Measurements from ENCODE around the gene ATF6B. TPM values are rescaled to one million over a fixed set of nuclear protein-coding genes. Genes with fewer than 3 reads are reported as not detected.

The ATF6B gene
- total RNA-seq, 1 donor from 2014 or later: 80.1 TPM

DNA sequence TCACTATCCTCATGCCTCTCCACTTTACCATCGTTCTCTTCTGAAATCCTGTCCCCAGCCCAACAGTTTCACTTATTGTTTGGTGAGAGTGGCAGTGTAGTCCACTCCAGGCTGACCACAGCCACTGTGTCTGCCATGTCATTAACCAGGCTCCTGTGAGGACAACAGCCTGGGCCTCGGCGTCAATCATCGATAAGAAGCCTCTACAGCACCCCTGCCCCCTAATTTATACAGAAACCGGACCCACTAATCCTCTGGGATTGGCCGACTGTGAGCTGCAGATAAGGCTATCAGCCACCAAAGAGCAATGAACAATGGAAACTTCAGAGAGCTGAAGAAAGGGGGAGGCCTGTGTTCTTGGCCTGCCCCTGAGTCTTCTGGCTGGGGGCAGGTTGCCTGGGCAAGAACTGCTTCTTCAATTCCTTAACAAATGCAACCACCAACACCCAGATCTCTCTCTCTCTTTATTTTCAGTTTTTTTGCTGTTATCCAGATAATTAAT is 39.8 kb upstream of the ATF6B start:
- intact Hi-C loops (cut with micrococcal nuclease): no loop called here
- no peak for DNase-seq (ENCODE audit: low spot score)
- H3K27me3 Mint-ChIP-seq (ENCODE audit: insufficient read depth): no peaks in the 10 kb centered on the region
- no peak overlapping the region for H3K27ac Mint-ChIP-seq
- H3K4me1 Mint-ChIP-seq (ENCODE audit: low read depth): peaks cover 5% of the 10 kb centered on the region
- H3K4me3 Mint-ChIP-seq: no peak overlapping the region
- H3K9me3 Mint-ChIP-seq: no peaks in the 10 kb centered on the region
- H3K36me3 Mint-ChIP-seq (ENCODE audit: low read depth): peaks cover 17% of the 10 kb centered on the region

GRCh38 chr6:32167154-32167760 is 39.2 kb upstream of the ATF6B start:
- intact Hi-C loops (cut with micrococcal nuclease): no loop called here
- Mint-ChIP-seq H3K4me3 (no peak overlapping the region), H3K27me3 (ENCODE audit: insufficient read depth) (no peaks in the 10 kb centered on the region), H3K4me1 (ENCODE audit: low read depth) (no peaks in the 10 kb centered on the region), H3K27ac (no peak overlapping the region), H3K9me3 (no peaks in the 10 kb centered on the region), H3K36me3 (ENCODE audit: low read depth) (peaks cover 17% of the 10 kb centered on the region)
- no peak for DNase-seq (ENCODE audit: low spot score)

- H3K36me3 Mint-ChIP-seq (ENCODE audit: low read depth): peaks cover 17% of the 10 kb centered on the region
- H3K27ac Mint-ChIP-seq: no peak overlapping the region
- intact Hi-C loops (cut with micrococcal nuclease): no loop called here
- H3K27me3 Mint-ChIP-seq (ENCODE audit: insufficient read depth): no peaks in the 10 kb centered on the region
- no peaks in the 10 kb centered on the region for H3K4me1 Mint-ChIP-seq (ENCODE audit: low read depth)
- H3K9me3 Mint-ChIP-seq: no peaks in the 10 kb centered on the region
- no peak for DNase-seq (ENCODE audit: low spot score)
- no peak overlapping the region for H3K4me3 Mint-ChIP-seq
Observed at GRCh38 chr6:32166411-32167061, 38.5 kb upstream of the ATF6B start.

DNA sequence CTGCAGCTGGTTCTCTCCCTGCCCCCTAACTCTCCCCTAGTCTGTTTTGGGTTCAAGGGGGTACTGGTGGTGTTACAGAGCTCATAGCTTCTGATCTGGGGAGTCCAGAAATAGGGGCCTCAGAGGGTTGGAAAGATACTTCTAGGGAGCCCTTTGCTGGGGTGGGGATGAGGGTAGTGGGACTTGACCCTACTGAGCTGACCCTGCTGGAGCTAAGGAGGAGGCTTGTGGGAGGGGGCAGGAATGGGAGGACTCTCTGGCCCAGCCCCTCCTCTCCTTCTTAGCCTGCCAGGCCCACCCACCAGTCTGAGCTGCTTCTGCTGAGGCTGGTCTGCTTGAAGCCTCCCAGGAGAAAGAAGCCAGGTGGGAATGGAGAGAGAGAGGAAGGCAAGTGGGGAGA is 36.2 kb upstream of the ATF6B start, which contains the start of gene EGFL8:
EGFL8 (plus strand) TSS at position 301 of the 400 bp plus-strand sequence. CDS start 1,571 bp downstream, outside the sequence.
- H3K36me3 Mint-ChIP-seq (ENCODE audit: low read depth): peaks cover 7% of the 10 kb centered on the region
- peak within 1 kb of the TSS; percentile 10 for H3K27ac Mint-ChIP-seq
- no peak within 1 kb of the TSS for H3K4me3 Mint-ChIP-seq
- DNase-seq (ENCODE audit: low spot score): no peak
- intact Hi-C loops (cut with micrococcal nuclease): no loop called here
- no peaks in the 10 kb centered on the region for H3K4me1 Mint-ChIP-seq (ENCODE audit: low read depth)
- H3K9me3 Mint-ChIP-seq: no peaks in the 10 kb centered on the region
- H3K27me3 Mint-ChIP-seq (ENCODE audit: insufficient read depth): no peaks in the 10 kb centered on the region

GRCh38 chr6:32163559-32164258 is 35.7 kb upstream of the ATF6B start:
- DNase-seq (ENCODE audit: low spot score): no peak
- no peak overlapping the region for H3K27ac Mint-ChIP-seq
- intact Hi-C loops (cut with micrococcal nuclease): no loop called here
- peaks cover 4% of the 10 kb centered on the region for H3K36me3 Mint-ChIP-seq (ENCODE audit: low read depth)
- no peak overlapping the region for H3K4me3 Mint-ChIP-seq
- no peaks in the 10 kb centered on the region for H3K27me3 Mint-ChIP-seq (ENCODE audit: insufficient read depth)
- H3K4me1 Mint-ChIP-seq (ENCODE audit: low read depth): no peaks in the 10 kb centered on the region
- no peaks in the 10 kb centered on the region for H3K9me3 Mint-ChIP-seq

DNA sequence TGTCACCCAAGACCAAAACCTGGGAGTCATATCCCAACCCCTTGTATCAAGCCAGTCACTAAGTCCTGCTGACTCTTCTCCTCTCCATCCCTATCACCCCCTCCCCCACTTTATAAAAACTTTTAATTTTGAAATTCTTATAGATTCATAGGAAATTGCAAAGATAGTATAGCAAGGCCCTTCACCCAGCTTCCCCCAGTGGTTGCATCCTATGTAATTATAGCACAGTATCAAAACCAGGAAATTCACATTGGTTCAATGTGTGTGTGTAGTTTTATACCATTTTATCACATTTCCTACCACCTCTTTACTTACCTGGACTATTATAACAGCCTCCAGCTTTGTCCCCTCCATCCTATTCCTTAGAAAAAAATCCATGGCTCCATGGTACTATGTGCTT is 30.0 kb upstream of the ATF6B start:
- Mint-ChIP-seq H3K27ac (no peak overlapping the region), H3K4me3 (no peak overlapping the region), H3K9me3 (no peaks in the 10 kb centered on the region), H3K36me3 (ENCODE audit: low read depth) (peaks cover 15% of the 10 kb centered on the region), H3K27me3 (ENCODE audit: insufficient read depth) (peaks cover 7% of the 10 kb centered on the region), H3K4me1 (ENCODE audit: low read depth) (peaks cover 22% of the 10 kb centered on the region)
- no peak for DNase-seq (ENCODE audit: low spot score)
- intact Hi-C loops (cut with micrococcal nuclease): no loop called here

- intact Hi-C loops (cut with micrococcal nuclease): no loop called here
- Mint-ChIP-seq H3K36me3 (ENCODE audit: low read depth) (peaks cover 15% of the 10 kb centered on the region), H3K4me3 (no peak overlapping the region), H3K27ac (no peak overlapping the region), H3K27me3 (ENCODE audit: insufficient read depth) (peaks cover 18% of the 10 kb centered on the region), H3K9me3 (no peaks in the 10 kb centered on the region), H3K4me1 (ENCODE audit: low read depth) (peaks cover 29% of the 10 kb centered on the region)
- DNase-seq (ENCODE audit: low spot score): no peak
Observed at GRCh38 chr6:32156891-32157290, 28.8 kb upstream of the ATF6B start.

DNA sequence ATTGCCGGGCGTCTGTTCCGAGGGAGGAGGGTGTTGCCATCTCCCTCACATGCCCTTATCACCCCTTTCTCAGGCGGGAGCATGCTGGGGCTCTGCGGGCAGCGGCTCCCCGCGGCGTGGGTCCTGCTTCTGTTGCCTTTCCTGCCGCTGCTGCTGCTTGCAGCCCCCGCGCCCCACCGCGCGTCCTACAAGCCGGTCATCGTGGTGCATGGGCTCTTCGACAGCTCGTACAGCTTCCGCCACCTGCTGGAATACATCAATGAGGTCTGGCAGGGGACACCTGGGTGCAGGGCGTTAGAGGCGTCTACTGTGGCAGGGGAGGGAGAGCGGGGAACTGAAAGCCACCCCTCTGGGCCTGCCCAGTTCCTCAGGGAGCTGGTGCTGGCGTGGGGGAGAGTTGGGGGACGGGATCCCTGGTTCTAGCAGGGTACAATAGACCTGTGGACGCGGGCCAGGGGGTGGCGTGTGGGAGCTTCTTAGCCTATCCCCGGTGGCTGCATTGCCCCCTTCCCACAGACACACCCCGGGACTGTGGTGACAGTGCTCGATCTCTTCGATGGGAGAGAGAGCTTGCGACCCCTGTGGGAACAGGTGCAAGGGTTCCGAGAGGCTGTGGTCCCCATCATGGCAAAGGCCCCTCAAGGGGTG is 26.6 kb upstream of the ATF6B start:
- Mint-ChIP-seq H3K4me1 (ENCODE audit: low read depth) (peaks cover 38% of the 10 kb centered on the region), H3K27ac (peak overlapping the region; percentile 86), H3K9me3 (no peaks in the 10 kb centered on the region), H3K36me3 (ENCODE audit: low read depth) (peaks cover 19% of the 10 kb centered on the region), H3K27me3 (ENCODE audit: insufficient read depth) (peaks cover 32% of the 10 kb centered on the region), H3K4me3 (peak overlapping the region; percentile 99)
- DNase-seq (ENCODE audit: low spot score): peak; percentile 58
- intact Hi-C loops (cut with micrococcal nuclease): loop anchor here (1.0 kb wide), 6 partner anchors 22 to 106 kb away; partner anchors contain the start of genes AGPAT1 and FKBPL

DNA sequence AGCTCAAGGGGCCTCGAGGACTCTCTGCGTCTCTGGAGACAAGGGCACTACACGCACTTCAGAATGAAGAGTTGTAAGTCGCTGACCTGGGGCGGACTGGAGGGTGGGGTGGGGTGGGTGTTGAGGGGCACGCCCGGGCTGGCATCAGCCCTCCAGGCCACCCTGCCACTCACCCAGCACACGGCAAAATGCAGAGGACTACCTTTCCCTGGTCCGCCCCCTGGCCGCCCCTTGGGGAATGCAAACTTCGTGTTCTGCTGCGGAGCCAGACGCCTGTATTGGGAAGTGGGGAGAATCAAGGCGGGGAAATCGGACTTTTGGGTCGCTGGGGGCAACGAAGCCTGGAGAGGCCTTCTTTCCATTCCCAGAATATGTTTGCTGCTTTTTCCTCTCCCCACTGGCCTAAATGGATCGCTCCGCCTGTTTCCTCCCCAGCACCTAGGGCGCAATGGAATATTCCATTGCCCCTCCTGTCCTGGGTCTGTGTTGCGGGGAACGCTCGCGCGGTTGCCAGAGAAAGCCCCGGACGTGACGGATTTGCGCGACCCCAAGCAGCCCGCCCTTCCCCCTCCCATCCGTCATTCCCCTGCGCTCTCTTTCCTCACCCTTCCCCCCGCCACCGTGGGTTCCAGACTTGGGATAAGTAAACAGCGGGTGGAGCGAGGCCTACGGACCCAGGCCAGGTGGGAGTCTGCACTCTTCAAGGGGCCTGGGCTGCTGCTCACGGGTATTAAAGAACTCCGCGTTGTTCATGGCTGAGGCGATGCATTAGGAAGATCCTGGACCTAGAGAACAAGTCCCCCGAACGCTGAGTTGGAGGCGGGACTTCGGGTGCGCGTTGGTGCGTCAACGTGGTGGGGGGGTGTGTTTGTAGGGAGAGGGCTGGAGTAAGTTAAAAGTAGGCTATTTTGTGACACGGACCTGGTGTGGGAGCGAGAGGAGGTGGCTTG is 25.8 kb upstream of the ATF6B start, which contains the start of gene PPT2:
PPT2 (plus strand) TSS at position 578 of the 950 bp plus-strand sequence. CDS start 454 bp downstream, outside the sequence.
- intact Hi-C loops (cut with micrococcal nuclease): loop anchor here (1.0 kb wide), 6 partner anchors 22 to 106 kb away; partner anchors contain the start of genes AGPAT1 and FKBPL
- Mint-ChIP-seq H3K4me1 (ENCODE audit: low read depth) (peaks cover 40% of the 10 kb centered on the region), H3K9me3 (no peaks in the 10 kb centered on the region), H3K27ac (peak within 1 kb of the TSS; percentile 86), H3K4me3 (peak within 1 kb of the TSS; percentile 99), H3K27me3 (ENCODE audit: insufficient read depth) (peaks cover 36% of the 10 kb centered on the region), H3K36me3 (ENCODE audit: low read depth) (peaks cover 19% of the 10 kb centered on the region)
- DNase-seq (ENCODE audit: low spot score): peak; percentile 55

GRCh38 chr6:32152769-32153563 is 24.9 kb upstream of the ATF6B start:
- intact Hi-C loops (cut with micrococcal nuclease): no loop called here
- H3K9me3 Mint-ChIP-seq: no peaks in the 10 kb centered on the region
- no peak for DNase-seq (ENCODE audit: low spot score)
- peak overlapping the region; percentile 67 for H3K27ac Mint-ChIP-seq
- peaks cover 43% of the 10 kb centered on the region for H3K27me3 Mint-ChIP-seq (ENCODE audit: insufficient read depth)
- H3K4me3 Mint-ChIP-seq: peak overlapping the region; percentile 69
- H3K36me3 Mint-ChIP-seq (ENCODE audit: low read depth): peaks cover 13% of the 10 kb centered on the region
- peaks cover 49% of the 10 kb centered on the region for H3K4me1 Mint-ChIP-seq (ENCODE audit: low read depth)
